ENCODE measurements around the gene ZNF143.
"Not testable (repeated sequence)": the region's sequence is repeated elsewhere in the genome, so short reads cannot be mapped to it uniquely, and the experiment has no call there.

The ZNF143 gene

GRCh38 chr11:9460322-9461062 is at the start of gene ZNF143:
TSS of gene ZNF143 (plus strand) at chr11:9461012. CDS start at chr11:9471309, 10,297 bp downstream.
- DNase-seq: peak; percentile 98

- no peak for DNase-seq
These were observed 32.1 kb upstream of the ZNF143 start for GRCh38 chr11:9428706-9429105.

- no peak for DNase-seq
These were observed 22.2 kb upstream of the ZNF143 start for GRCh38 chr11:9438611-9439010.

- no peak for DNase-seq
These were observed 14.6 kb upstream of the ZNF143 start for GRCh38 chr11:9446230-9446629.

GRCh38 chr11:9448576-9449352 is 12.0 kb upstream of the ZNF143 start:
- no peak for DNase-seq

- DNase-seq: not testable (repeated sequence)
These were observed 8.8 kb upstream of the ZNF143 start for GRCh38 chr11:9452023-9452422.

- DNase-seq: no peak
These were observed 5.1 kb upstream of the ZNF143 start for GRCh38 chr11:9455722-9456121.

- DNase-seq: peak; percentile 4
These were observed 1.0 kb upstream of the ZNF143 start for GRCh38 chr11:9459667-9460321.

- peak; percentile 86 for DNase-seq
These were observed 399 bp downstream of the ZNF143 start for GRCh38 chr11:9461063-9461759.

- DNase-seq: peak; percentile 15
These were observed 935 bp downstream of the ZNF143 start for GRCh38 chr11:9461760-9462134.

- DNase-seq: no peak
These were observed 1.5 kb downstream of the ZNF143 start for GRCh38 chr11:9462172-9462799.

- no peak for DNase-seq
These were observed 2.2 kb downstream of the ZNF143 start for GRCh38 chr11:9462806-9463537.

- DNase-seq: no peak
These were observed 10.0 kb downstream of the ZNF143 start for GRCh38 chr11:9470765-9471164.

GRCh38 chr11:9473408-9473807 is 12.6 kb downstream of the ZNF143 start:
- DNase-seq: no peak

- no peak for DNase-seq
These were observed 19.1 kb downstream of the ZNF143 start for GRCh38 chr11:9479899-9480298.

- no peak for DNase-seq
These were observed 28.4 kb downstream of the ZNF143 start for GRCh38 chr11:9489080-9489765.

- DNase-seq: no peak
These were observed 29.6 kb downstream of the ZNF143 start for GRCh38 chr11:9490376-9490775.

- DNase-seq: no peak
These were observed 32.7 kb downstream of the ZNF143 start for GRCh38 chr11:9493492-9493891.

GRCh38 chr11:9494316-9494715 is 33.5 kb downstream of the ZNF143 start:
- no peak for DNase-seq

GRCh38 chr11:9495803-9496514 is 35.1 kb downstream of the ZNF143 start:
- no peak for DNase-seq

All from NCI-H1694 treated with DMSO at 0.1 percent for 48 hours (cell line).